T-helper 2 cell treated with Interferon-gamma antibody and Interleukin-4, amounts not matched to agents 100 ng/mL and 5 ng/mL, for 36 hours (primary cell): Measurements from ENCODE around the gene COQ9. TPM values are rescaled to one million over a fixed set of nuclear protein-coding genes. Genes with fewer than 3 reads are reported as not detected.
"Not testable (repeated sequence)": the region's sequence is repeated elsewhere in the genome, so short reads cannot be mapped to it uniquely, and the experiment has no call there.

Experiments used
- intact Hi-C: fragments of 100-400 bp; cut with micrococcal nuclease; formaldehyde crosslinking; loops from one replicate; pipeline ENCODE4 v1.15.1; 2023
- total RNA-seq: library from RNA; stranded (reverse); gene quantifications from 2 replicates; pipeline ENCODE4 v1.2.3, GENCODE V29; 2022

Gene COQ9, protein sequence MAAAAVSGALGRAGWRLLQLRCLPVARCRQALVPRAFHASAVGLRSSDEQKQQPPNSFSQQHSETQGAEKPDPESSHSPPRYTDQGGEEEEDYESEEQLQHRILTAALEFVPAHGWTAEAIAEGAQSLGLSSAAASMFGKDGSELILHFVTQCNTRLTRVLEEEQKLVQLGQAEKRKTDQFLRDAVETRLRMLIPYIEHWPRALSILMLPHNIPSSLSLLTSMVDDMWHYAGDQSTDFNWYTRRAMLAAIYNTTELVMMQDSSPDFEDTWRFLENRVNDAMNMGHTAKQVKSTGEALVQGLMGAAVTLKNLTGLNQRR
- total RNA-seq = 38.3 and 39.7 TPM in 2 replicates

DNA sequence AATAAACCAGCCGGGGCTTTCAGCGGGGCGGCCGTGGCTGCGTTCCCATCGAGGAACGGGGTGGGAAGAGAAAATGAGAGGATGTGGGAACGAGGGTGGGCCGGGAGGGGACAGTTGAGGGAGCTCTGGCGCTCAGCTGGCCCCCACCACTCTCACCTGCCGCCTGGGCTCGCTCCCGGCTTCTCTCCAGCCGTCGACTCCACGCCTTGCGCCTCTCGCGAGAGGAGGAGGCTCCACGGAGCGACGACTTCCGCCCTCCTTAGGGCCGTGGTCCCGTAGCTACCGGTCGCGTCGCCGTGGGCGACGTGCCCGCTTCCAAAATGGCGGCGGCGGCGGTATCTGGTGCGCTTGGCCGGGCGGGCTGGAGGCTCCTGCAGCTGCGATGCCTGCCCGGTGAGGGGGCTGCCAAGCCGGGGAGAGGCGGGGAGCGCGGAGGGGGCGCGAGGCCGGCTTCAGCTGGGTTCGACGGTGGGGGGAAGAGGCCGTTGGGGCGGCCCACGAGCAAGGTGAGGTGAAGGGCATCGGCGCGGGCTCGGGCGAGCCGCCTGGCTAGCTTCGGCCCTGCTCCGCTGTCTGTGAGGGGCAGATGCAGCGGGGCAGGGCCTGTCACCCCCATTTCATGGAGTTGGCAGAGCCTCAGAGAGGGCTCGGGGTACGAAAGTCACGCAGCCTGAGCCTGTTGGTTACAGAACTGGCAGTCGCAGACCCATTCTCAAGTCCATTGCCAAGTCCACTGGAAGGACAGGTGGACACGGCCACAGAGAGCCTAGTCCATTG, at the start of gene COQ9, which contains the start of gene CIAPIN1:
Gene COQ9, plus strand, starts transcription at position 294 of the 777 bp plus-strand sequence. Its CDS starts 27 bp downstream, at position 321.
Gene CIAPIN1, minus strand, starts transcription at position 200 of the 777 bp plus-strand sequence. CDS start 6,457 bp downstream, outside the sequence.
- intact Hi-C loops = loop anchor here (1.0 kb wide), 2 partner anchors 15 to 147 kb away; partner anchors contain the start of gene POLR2C

DNA sequence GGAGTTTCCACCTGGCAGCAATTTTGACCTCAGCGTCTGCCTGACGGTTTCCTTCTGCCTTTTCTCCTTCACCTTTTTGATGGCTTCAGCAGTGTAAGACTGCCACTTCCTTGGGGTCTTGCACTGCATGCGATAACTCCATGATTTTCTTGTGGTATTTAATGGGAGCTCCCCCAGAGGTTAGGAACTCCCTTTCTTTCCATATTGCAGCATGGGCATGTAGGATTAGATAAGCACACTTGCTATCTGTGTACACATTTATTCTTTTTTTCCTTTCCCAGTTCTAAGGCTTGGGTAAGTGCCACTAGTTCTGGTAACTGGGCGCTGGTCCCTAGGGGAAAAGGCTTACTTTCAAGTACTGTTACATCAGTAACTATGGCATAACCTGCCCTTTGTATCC, 49.8 kb upstream of the COQ9 start:
- intact Hi-C loops = not testable (repeated sequence)

DNA sequence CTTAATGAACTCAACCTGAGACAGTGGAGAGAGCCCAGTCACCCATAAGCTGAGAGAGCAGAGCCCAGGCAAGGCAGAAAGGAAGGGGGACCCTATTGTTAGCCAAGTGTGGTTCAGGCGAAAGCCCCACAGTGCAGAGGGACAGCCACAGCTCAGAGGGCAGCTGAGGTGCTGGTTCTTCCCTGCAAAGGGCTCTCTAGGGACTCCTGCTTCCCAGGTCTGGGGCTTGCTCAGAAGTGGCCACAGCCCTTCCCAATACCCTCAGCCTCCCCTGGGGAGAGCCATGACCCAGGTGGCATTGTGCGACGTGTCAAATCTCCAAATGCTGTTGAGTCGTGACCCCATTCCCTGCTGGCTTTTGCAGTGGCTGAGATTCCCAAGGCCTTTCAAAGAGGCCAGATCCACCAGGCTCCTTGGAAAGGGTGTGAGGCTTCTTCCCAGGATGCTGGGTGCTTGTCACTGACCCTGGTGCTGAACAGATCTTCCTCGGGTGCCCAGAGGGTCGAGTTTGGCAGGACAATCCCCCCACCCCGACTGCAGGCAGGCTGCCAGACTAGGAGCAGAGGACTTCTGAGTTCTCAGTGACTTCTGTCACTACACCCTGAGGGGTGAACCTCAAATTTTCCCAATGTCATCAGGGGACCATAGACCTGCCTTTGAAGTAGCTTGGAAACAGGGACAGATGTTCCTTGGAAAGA, 45.2 kb upstream of the COQ9 start:
- intact Hi-C loops = no loop called here

DNA sequence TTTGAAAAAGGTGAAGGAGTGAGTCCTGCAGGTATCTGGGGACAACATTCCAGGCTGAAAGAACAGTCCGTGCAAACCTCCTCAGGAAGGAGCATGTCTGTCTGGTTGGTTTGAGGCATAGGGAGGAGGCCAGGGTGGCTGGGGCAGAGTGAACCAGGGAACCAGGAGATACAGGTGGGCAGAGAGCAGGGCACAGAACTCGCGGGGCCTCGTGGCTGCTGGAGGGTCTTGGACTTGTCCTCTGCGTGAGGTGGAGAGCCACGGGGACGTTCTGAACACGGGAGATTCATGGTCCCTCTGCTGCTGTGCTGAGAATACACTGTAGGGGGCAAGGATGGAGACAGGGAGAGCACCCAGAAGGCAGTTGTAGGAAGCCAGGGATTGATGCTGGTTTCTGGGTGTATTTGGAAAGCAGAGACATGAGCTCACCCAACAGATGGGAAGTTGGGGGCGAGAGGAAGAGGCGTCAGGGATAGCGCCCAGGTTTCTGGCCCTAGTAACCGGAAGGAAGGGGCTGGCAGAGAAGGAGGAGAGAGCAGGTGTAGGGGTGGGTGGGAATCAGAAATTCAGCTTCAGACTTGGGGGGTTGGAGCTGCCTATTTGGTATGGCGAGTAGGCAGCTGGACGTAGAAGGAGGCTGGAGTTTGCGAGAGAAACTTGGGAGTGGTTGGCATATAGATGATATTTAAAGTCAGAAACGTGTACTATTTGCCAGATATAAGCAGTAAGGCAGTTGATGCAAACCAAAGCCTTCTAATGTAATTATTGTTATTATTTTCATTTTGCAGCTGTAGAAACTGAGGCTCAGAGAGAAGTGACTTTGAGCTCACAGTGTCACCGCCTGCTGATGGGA, 43.1 kb upstream of the COQ9 start, which contains the start of gene CCL17:
Gene CCL17, plus strand, starts transcription at position 803 of the 853 bp plus-strand sequence. CDS start 9,166 bp downstream, outside the sequence.
- intact Hi-C loops = no loop called here

DNA sequence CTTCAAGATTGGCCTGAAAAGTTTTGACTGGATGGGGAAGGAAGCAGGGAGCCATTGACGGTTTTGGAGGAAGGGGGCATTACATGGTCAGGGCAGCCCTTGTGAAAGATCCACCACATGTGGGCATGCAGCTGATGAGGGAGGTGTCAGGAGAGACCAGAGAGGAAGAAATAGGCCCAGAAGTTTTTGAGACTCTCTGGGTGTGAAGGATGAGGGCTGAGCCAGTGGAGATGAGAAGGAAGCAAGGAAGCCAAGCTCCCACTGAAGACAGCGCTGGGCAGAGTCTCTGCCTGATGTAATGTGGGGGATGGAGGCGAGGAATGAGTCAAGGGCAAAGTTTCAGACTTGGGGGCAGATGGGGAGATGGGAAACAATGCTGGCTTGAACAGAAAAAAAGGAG, 42.2 kb upstream of the COQ9 start:
- intact Hi-C loops = no loop called here

DNA sequence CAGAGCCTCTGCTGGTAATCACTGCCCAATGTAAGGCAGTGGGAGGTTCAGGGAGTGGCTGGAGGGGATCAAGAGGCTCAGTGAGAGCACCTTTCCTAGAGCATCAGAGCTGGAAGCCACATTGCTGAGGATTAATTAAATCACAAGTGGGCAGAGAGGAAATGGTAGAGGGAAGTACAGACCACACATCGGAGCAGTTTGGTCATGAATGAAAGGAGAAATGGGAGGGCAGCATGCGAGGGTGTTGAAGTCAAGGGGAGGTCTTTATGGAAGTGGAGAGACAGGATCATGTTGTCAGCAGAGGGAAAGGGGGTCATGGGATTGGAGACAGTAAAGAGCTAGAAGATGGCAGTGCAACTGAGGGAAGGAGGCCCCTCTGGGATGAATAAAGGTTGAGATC, 40.4 kb upstream of the COQ9 start:
- intact Hi-C loops = no loop called here

DNA sequence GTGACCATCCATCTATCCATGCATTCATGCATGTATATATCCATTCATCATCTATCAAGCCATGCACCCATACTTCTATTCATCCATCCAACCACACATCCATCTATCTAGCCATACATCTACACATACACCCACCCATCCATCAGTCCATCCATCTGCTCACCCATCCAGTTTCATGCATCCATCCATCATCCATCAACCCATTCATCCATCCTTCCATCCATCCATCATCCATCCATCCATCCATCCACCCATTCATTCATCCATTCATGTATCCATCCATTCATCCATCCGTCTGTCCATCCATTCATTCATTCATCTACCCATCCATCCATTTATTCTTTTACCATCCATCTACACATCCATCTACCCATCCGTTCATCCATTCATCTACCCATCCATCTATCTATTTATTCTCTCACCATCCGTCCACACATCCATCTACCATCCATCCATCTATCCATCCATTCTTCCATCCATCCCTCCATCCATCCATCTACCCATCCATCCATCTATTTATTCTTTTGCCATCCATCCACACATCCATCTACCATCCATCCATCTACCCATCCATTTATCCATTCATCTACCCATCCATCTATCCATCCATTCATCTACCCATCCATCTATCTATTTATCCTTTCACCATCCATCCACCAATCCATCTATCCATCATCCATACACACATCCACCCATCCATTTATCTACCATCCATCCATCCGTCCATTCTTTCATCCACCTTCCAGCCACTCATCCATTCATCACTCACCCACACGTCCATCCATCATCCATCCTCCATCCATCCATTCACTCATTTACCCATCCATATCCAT, 39.5 kb upstream of the COQ9 start:
- intact Hi-C loops = no loop called here

DNA sequence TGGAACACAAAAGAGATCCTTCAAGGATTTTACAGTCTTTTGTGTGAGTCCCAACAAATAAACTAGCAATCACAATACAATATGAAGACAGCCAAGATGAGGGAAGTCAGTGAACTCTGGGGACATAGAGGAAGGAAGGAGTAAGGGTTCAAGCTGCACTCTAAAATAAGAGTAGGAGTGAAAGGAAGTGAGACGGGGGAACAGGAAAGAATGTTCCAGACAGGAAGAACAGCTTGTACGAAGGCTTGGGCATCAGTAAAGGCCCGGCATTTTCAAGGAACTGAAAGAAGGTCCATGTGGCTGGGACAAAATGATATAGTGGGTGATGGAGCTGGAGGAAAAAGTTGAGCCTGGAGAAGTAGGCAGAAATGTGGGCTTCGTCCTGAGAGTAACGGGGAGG, 38.2 kb upstream of the COQ9 start:
- intact Hi-C loops = no loop called here

DNA sequence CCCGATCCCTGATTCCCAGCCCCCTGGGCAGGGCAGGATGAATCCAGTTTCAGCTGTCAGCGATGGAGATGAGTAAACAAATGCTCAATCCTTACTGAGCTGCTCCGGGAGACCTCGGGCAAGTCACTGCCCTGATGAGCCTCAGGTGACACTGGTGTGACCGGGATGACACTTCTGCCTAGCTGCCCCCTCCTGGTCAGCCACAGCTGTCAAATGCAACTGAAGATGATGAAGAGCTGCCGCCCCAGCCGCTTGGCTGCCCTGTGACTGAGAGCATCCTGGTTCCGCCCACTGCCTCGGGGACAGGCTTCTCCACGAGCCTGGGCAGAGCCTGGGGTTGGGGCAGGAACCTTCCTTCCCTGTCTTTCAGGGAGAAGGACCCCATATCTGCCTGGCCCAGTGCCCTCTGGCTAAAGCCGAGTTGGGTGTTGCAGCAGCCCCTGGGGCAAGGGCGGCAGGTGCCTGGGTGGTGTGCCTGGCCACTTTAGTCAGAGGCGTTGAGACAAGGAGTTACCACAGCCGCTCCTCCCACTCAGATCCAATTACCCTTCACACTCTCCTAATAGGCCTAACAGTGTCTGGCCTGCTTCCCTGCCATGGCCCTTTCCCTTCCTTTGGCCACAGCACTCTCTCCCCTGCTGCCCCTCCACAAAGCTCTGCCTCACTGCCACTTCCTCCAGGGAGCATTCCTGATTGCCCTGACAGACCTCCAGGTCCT, 37.2 kb upstream of the COQ9 start:
- intact Hi-C loops = no loop called here

DNA sequence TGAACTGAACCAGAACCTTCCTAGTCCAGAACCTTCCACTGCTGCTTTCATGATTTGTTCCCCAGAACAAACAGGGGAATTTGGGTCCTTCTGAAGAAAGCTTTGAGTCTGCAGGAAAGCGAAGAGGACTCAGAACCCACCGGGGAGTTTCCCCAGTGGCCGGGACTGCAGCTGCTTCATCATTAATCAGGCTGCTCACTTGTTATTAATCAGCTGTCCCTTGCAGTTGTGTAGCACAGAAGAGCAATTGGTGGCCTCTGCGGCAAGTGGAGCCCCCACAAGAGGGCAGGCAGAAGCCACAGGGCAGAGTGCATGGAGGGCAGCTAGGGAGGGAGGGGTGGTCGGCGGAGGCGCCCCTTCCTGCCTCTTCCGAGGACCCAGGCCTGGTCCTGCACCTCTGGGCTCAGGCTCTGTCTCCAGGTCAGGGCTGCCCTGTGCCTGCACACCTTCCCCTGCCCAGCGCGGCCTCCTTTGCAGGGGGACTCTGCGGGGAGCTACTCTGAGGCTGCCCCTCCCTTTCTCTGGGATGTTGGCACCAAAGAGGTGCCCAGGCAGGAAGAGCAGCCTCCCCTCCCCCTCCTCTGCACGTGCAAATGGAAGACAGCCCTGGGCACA, 35.8 kb upstream of the COQ9 start:
- intact Hi-C loops = no loop called here

DNA sequence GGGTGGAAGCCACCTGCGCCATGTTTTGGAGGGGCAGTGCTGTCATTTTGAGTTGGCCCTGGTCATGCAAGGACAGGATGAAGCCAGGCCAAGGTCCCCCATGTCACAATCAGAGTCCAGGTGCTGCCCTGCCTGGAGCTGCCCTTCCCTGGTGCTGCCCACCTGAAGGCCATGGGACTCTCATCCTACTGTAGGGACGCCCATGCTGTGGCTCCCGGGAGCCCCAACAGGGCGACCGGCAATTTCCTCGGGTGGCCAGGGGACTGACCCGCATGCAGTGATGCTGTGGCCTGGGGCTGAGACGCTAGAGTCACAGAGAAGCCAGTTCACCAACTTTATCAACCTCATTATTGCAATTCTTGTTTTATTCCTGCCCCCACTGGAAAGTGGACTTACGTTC, 34.7 kb upstream of the COQ9 start:
- intact Hi-C loops = no loop called here

DNA sequence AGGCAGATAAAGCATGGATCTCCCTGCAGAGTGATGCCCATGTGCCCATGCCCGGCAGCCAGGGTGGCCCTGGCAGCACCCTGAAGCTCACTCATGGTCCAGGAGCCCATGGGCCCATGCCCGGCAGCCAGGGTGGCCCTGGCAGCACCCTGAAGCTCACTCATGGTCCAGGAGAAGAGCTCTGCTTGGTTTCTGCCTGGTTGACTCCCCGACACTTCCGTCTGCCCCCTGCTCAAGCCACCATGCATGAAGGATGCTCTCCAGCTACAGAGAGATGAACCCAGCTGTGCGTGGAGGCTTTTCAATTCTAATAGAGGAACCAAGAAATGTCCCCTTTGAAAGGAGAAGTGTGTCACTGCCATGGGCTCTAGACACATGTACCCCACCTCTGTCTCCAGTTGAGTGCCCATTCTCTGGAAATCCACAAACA, 34.0 kb upstream of the COQ9 start:
- intact Hi-C loops = no loop called here

DNA sequence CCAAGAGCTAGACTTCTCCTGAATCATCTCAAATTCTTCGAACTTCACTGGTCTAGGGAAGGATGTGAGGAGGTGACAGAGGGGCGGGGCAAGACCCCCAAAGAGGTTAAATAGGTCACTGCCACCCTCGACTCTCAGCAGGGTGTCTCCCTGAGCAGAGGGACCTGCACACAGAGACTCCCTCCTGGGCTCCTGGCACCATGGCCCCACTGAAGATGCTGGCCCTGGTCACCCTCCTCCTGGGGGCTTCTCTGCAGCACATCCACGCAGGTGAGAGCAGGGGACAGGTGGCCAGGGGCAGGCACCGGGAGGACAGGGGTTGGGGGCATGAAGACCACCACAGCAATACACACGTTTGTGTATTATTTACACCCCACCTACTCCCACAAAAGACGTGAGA, 33.5 kb upstream of the COQ9 start:
- intact Hi-C loops = no loop called here

DNA sequence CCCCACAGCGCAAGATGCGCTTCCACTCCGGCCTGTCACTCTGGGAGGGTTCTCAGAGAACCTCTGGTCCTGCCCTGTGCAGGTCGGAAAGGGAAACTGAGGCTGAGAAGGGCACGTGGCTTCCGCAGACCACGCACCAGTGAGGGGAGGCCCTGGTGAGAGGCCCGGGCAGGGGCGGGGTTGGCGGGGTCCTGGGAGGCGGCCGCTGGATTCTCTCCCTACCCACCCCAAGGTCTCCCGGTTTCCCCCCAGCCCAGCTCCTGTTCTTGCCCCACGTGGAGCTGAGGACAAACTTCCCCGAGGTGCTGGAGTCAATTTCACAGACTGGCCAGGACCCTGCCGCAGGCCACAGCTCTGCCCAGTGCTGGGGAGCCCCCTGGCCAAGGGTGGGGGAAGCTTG, 31.2 kb upstream of the COQ9 start:
- intact Hi-C loops = loop anchor here (5.0 kb wide), 1 partner anchor 229 kb away; the partner anchor contains the start of genes PSME3IP1 and RSPRY1

DNA sequence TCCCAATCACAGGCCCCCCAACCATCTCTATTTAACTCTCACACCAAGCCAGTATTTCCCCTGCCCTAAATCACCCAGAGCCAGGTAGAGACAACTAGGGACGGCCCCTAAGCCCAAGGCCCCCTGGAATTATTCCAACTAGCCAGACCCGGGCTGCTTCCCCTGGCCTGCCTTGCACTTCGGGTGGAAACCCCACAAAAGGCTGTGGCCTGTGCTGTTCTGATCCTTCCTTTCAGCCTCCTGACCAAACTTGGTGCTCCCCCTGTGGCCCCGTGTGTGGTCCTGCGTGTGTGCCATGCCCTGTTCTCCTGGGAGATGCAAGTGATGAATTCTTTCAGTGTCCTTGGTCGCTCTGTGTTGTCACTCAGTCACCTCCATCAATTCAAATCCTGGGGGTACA, 27.8 kb upstream of the COQ9 start:
- intact Hi-C loops = loop anchor here (1.0 to 5.0 kb wide), 2 partner anchors 100 to 232 kb away; partner anchors contain the start of genes PSME3IP1 and RSPRY1

DNA sequence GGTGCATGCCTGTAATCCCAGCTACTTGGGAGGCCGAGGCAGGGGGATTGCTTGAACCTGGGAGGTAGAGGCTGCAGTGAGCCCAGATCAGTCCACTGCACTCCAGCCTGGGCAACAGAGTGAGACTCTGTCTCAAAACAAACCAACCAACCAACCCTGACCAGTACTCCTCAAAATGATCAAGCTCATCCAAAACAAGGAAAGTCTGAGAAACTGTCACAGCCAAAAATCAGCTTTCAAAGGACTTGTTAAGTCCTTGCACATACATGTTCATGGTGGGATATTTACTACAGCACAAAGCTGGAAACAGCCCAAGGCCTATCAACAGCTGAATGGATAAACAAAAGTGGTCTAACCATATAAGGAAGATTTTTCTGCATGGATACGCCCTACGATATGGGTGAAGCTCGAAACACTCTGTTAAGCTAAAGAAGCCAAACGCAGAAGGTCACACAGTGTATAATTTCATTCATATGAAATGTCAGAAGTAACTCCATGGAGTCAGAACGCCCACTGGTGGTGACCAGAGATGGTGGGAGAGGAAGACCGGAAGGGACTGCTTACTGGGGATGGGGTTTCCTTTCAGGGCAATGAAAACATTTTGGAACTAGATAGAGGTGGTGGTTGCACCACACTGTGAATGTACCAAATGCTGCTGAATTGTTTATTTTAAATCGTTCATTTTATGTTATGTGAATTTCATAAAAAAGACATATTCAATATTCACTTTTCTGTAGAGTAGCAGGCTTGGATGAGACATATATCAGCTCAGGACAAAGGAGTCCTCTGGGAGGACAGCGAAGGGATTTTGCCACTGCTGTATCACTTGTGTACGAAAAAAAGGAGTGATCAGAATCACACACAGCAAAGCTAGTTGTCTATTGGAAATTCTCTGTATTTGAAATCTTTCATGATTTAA, 25.0 kb upstream of the COQ9 start:
- intact Hi-C loops = no loop called here

DNA sequence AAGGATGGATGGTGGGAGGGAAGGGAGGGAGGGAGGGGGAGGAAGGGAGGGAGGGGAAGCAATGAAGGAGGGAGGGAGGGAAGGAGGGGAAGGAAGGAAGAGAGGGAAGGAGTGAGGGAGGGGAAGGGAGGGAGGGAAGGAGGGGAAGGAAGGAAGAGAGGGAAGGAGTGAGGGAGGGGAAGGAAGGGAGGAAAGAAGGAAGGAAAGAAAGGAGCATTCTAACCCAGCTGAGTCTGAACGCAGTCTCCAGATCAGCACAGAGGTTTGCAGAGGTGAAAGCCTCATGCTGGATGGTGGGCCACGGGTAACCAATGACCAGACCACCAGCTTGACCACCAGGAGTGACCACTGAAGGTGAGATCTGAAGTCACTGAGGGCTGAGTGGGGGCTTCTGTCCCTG, 24.1 kb upstream of the COQ9 start:
- intact Hi-C loops = no loop called here

DNA sequence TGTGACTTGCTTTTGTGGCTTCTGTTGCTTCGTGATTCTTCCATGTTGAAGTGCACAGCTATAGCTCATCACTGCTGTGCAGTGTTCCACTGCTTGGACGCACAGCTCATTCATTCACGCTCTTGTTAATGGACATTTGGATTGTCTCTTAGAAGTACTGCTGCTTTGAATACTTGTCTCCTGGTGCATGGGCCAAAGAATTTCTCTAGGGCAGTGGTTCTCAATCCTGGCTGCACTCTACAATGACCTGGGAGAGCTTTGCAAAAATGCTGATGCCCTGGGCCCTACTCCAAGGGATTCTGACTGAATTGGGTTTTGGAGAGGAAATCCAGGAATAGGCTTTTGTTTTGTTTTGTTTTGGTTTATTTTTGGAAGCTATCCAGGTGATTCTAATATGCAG, 22.7 kb upstream of the COQ9 start:
- intact Hi-C loops = no loop called here
